HG03196 (cell line): ENCODE results near the gene SPHK1.

Source experiments
- ATAC-seq: cut with Tn5 transposase; IDR thresholded peaks from one replicate; pipeline ENCODE4 v1.9.1; 2021; ENCODE audit not compliant: unreplicated experiment

Gene SPHK1

DNA sequence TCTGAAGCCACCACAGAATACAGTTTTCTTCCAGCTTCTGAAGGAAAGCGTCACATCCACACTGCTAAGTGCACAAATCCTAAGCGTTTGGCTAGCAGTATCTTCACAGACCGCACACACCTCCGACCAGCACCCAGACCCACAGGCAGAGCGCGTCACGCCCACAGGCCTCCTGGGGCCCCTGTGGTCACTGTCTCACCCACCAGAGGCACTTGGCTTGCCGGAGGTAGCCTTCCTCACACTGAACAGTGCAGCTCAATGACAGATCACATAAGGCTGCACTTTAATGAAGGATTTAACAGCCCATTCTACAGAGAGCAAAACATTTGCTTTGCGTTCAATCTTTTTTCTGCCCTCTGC is 21.2 kb downstream of the SPHK1 start:
- no peak for ATAC-seq

DNA sequence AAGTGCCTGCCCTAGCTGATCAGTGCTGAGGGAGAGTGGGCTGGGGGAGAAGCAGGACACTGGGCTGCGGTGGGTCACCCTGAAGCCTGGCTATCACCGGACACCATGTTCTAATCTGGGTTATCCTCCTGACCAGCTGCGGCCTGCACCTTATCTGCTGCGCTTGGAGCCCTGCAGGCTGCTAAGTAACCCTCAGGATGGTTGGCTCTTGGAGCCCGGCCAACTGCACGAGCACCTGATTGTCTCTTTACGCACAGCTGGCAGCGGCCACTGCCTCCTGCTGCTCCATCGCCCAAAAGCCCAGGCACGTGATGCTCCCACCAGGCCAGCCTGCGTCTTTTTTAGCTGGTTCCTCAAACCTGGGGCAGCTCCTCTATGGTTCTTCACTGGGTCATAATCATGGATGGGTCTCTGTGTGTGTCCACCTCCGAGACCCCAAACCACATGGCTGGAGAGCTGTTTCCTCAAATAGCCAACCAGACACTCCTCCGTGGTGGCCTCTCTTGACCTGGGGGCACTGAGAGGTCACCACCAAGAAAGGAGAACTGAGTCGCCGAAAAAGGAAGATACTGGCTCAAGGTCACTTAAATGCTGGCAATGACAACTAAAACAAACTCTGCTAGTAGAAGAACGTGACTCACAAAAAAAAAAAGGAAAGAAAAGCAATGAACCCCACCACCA is 21.7 kb downstream of the SPHK1 start:
- ATAC-seq = no peak

DNA sequence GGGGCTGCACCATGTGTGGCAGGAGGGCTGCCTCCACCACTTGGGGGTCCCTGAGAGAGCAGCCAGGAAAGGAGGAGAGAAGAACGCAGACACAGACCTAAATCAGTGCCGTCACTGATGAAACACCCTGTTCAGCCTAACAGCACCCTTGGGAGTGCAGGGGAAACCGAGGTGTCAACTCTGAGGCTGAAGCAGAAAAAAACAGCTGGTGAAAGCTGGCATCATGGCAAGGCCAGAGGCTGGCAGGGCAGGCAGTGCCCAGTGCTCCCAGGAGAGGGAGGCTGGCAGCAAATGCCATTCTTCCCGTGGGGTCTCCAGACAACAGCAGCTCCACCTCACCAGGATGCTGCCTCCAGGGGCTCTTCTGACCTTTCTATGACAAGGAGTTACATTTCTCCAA is 23.1 kb downstream of the SPHK1 start:
- ATAC-seq = no peak

DNA sequence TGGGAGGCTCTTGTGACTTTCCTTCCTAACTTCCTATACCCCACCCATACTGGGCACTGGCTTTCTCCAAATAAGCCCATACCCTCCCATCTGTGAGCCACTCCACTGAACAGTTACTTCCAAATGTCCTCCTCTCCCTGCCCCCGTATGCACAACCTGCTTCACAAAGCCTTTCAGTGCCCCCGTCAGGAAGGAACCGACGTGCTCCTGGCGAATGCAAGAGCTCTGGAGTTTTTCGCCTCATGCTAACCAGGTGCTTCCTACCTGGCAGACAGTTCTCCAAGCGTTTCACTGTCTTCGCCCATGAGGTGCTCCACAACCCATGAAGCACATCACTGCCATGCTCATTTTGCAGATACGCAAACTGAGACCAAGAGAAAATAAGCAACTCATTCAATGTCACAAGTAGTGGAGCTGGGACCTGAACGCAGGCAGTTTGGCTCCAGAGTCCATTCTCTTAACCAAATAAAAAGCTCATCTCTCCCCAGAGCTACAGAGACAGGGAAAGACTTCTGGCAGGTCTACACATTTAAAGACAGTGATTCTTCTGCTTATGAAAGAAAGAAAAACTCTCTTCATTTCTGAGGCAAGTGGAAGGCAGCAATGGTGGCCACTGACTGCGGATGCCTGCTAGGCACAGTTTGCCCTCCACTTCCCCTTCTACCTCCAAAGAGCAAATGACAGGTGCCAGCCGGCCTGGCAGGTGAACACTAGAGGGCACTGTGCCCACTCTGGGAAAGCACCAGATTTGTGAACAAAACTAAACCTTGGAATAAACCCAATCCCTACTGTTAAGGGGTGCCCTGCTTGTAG is 23.8 kb downstream of the SPHK1 start:
- no peak for ATAC-seq

- ATAC-seq = no peak
Observed at GRCh38 chr17:76410328-76410965, 26.0 kb downstream of the SPHK1 start.

GRCh38 chr17:76411247-76411646 is 26.8 kb downstream of the SPHK1 start:
- no peak for ATAC-seq

GRCh38 chr17:76414334-76415295 is 30.2 kb downstream of the SPHK1 start:
- ATAC-seq = no peak

DNA sequence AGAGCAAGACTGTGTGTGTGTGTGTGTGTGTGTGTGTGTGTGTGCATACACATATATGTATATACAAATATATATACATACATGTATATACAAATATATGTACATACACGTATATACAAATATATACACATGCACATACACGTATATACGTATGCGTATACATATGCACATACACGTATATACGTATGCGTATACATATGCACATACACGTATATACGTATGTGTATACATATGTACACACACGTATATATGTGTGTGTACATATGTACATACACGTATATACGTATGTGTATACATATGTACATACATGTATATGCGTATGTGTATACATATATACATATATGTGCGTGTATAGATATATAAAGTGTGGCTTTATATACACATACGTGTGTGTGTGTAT is 31.4 kb downstream of the SPHK1 start:
- no peak for ATAC-seq

DNA sequence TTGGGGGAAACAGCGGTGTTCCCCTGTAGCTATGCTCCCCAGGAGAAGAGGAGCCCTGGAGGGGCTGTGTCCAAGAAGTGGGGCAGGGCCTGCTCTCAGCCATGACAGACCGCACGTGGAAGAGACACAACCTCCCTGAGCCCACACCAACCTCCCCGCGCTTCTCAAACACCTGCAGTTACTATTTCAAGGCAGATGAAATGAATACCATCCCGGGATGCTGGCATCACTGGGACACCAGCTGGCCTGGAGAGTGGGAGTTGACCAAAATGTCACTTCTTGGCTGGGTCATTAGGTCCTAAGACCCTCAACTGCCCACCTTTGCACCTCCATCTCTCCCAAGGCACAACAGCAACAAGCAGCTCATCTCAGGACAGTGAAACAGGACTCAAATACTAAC is 32.0 kb downstream of the SPHK1 start:
- ATAC-seq = no peak

GRCh38 chr17:76416899-76417298 is 32.5 kb downstream of the SPHK1 start:
- no peak for ATAC-seq

- ATAC-seq = no peak
Observed at GRCh38 chr17:76417499-76418143, 33.2 kb downstream of the SPHK1 start.

DNA sequence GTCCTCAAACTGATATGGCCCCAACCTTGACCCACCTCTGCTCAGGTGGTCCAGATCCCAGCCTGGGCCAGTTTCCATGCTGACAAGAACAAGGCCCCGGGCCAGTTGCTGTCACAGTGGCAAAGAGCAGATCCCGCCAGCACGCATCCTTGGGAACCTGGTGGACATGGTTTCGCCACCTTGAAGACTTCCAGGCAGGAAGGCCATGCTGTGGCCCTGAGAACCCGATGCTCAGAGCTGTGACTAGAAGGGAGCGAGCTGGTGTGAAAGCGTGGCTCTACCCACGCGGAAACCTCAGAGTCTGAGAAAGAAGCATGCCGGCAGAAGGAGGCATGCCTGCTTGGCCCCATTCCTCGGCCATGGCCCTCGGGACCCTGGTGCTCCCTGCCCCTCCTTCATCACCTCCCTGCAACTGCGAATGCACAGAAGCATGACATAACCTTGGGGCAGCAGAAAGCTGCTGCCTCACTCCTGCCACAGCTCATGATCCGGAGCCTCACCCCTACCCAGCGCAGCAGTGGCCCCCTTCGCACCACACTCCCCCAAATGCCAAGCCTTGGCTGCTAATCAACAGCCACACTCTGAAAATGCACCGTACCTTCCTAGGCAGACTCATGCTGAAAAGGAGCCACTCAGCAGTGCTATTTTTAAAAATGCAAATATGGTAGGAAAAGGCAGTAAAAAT is 35.3 kb downstream of the SPHK1 start:
- no peak for ATAC-seq

DNA sequence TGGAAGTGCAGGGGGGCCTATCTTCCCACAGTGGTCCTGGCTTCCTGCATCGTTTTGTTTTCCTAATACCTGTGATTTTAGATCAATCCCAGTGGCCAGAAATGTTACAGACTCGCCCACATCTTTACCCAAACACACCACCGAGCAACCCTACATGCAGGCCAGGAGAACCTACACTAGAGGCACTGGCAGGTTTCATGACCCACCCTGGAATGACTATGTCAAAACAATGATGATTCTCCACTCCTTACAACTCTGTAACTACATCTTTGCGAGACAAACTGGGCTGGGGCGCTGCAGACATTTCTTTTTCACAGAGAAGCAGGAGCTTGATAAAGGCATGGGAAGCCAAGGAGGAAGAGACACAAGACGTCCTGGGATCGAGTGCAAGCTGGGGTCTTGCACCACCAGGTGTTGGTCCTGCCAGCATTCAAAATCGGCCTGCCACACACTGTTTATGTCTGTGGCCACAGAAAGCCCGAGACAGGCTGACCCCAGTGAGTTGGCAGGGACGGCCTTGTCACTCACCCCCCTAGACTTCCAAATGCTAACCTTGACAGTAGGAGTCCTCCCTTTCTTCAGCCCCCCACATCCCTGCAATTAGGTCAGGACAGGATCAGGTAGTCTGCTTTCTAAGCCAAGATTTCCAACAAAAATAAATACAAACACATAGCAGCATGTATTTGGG is 36.1 kb downstream of the SPHK1 start:
- ATAC-seq = no peak

GRCh38 chr17:76421044-76421407 is 36.6 kb downstream of the SPHK1 start:
- ATAC-seq = no peak

GRCh38 chr17:76422406-76422805 is 38.0 kb downstream of the SPHK1 start:
- ATAC-seq = no peak

DNA sequence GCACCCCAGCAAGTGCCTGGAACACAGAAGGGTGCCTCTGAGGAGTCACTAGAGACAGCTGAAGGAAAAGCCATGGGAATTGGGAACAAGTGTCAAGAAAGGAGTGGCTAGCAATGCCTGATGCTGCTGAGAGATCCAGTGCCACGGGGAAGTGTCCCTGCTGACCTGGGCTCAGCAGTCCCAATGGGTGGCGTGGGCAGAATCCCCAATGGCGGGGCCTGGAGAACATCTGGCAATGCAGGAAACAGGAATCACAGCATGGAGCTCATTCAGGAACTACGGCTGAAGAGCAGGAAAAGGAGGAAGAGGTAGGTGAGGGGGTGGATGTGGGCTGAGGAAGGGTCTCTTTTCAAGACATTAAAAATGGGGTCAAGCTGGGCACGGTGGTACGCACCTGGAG is 38.5 kb downstream of the SPHK1 start:
- no peak for ATAC-seq

DNA sequence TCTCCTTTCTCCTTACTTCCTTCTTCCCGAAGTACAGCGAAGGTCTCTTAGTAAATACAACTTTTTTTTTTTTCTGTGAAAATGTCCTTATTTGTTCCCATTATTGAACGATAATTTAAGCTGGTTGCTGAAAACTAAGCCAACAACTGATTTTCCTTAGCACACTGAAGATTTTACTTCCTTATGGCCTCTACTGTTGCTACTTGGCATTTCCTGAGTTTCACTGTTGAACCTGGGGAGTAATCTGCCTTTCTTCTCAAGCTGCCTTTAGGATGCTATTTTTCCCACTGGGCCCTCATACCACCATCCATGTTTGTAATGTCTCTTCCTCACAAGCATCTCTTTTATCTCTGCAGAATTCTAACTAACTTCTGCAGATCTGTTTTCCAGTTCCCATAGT is 42.4 kb downstream of the SPHK1 start:
- no peak for ATAC-seq

GRCh38 chr17:76427501-76428231 is 43.3 kb downstream of the SPHK1 start:
- no peak for ATAC-seq

DNA sequence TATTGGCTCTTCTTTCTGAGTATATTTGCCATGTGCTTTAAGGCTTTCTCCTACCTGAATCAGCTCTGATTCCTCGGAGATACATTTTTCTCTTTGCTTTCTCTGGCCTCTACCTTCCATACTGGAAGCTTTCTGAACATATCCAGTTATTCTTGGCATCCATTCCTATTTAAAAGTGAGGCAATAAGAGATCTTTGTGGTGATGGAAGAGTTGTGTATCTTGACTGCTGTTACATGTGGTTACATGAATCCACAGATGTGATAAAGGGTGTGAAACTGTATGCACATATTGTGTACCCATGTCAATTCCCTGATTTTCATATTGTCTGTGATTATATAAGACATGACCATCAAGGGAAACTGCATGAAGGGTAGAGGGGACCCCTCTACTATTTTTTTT is 44.1 kb downstream of the SPHK1 start:
- no peak for ATAC-seq
